WTC11 (cell line): ENCODE results near the gene GAREM2. TPM values are rescaled to one million over a fixed set of nuclear protein-coding genes. Genes with fewer than 3 reads are reported as not detected.

Experiments used
- ATAC-seq: fragments of 200-7000 bp; cut with Tn5 transposase; 2 replicates; pipeline ENCODE4 v1.10.0; 2021; ENCODE audit warnings: mild to moderate bottlenecking, moderate library complexity
- CTCF ChIA-PET: fragments of 300-600 bp; sonication (Branson Sonifier 250); formaldehyde crosslinking; loops from one replicate; lab custom pipeline; 2021; ENCODE audit warnings: antibody characterized with exemption; lab: Charles Lee
- POLR2A ChIA-PET: fragments of 350-600 bp; sonication (Branson Sonifier 250); formaldehyde crosslinking; loops from one replicate; lab custom pipeline; 2021; ENCODE audit warnings: antibody characterized with exemption; lab: Charles Lee
- DNase-seq: peaks from one replicate; pipeline ENCODE4 v3.0.0; 2021; ENCODE audit warnings: low spot score
- H3K27ac Mint-ChIP-seq: 2 replicates; pipeline ENCODE4 v1.8.0; 2021; ENCODE audit warnings: mixed read lengths
- H3K27me3 Mint-ChIP-seq: 2 replicates; pipeline ENCODE4 v1.8.0; 2021; ENCODE audit warnings: low read depth, mild to moderate bottlenecking, moderate library complexity, mixed read lengths
- H3K36me3 Mint-ChIP-seq: 2 replicates; pipeline ENCODE4 v1.8.0; 2021; ENCODE audit warnings: mixed read lengths
- H3K4me1 Mint-ChIP-seq: 2 replicates; pipeline ENCODE4 v1.8.0; 2022; ENCODE audit warnings: mixed read lengths
- H3K4me3 Mint-ChIP-seq: 2 replicates; pipeline ENCODE4 v1.8.0; 2021; ENCODE audit warnings: mild to moderate bottlenecking, moderate library complexity, mixed read lengths
- H3K9me3 Mint-ChIP-seq: 2 replicates; pipeline ENCODE4 v1.8.0; 2021; ENCODE audit warnings: mixed read lengths
- AR ChIP-seq: fragments of 250-450 bp; sonication (Bioruptor Pico); IDR thresholded peaks from 2 replicates; pipeline ENCODE4 v1.9.0; 2021; ENCODE audit warnings: mild to moderate bottlenecking
- ARID4B ChIP-seq: sonication (generic); formaldehyde crosslinking; IDR thresholded peaks from 2 replicates; pipeline ENCODE4 v1.8.0; 2023; ENCODE audit warnings: missing genetic modification reagents, mild to moderate bottlenecking, borderline replicate concordance
- FOXP1 ChIP-seq: sonication (generic); formaldehyde crosslinking; IDR thresholded peaks from 2 replicates; pipeline ENCODE4 v1.8.0; 2022; ENCODE audit warnings: missing genetic modification reagents, mild to moderate bottlenecking, moderate library complexity, borderline replicate concordance
- HMGA2 ChIP-seq: fragments of 250-450 bp; sonication (Bioruptor Pico); IDR thresholded peaks from 2 replicates; pipeline ENCODE4 v1.4.0; 2021; ENCODE audit warnings: mild to moderate bottlenecking, moderate library complexity
- IRF2 ChIP-seq: sonication (generic); formaldehyde crosslinking; IDR thresholded peaks from 2 replicates; pipeline ENCODE4 v1.8.0; 2022; ENCODE audit warnings: low read depth, missing genetic modification reagents, borderline replicate concordance
- MAX ChIP-seq: sonication (generic); formaldehyde crosslinking; IDR thresholded peaks from 2 replicates; pipeline ENCODE4 v1.8.0; 2022; ENCODE audit warnings: mild to moderate bottlenecking, missing genetic modification reagents
- OVOL2 ChIP-seq: fragments of 250-450 bp; sonication (Bioruptor Pico); IDR thresholded peaks from 2 replicates; pipeline ENCODE4 v1.9.0; 2021; ENCODE audit warnings: mild to moderate bottlenecking, borderline replicate concordance
- SOX15 ChIP-seq: fragments of 250-450 bp; sonication (Bioruptor Pico); IDR thresholded peaks from 2 replicates; pipeline ENCODE4 v1.9.0; 2021; ENCODE audit warnings: mild to moderate bottlenecking
- SP1 ChIP-seq: sonication (generic); formaldehyde crosslinking; conservative IDR thresholded peaks from 2 replicates; pipeline ENCODE4 v1.8.1; 2022; ENCODE audit warnings: missing genetic modification reagents
- USF2 ChIP-seq: sonication (generic); formaldehyde crosslinking; IDR thresholded peaks from 2 replicates; pipeline ENCODE4 v1.8.1; 2023; ENCODE audit warnings: mild to moderate bottlenecking, missing genetic modification reagents, moderate library complexity
- ZBTB21 ChIP-seq: sonication (generic); formaldehyde crosslinking; IDR thresholded peaks from 2 replicates; pipeline ENCODE4 v1.8.1; 2023; ENCODE audit warnings: mild to moderate bottlenecking, missing genetic modification reagents, borderline replicate concordance
- ZNF281 ChIP-seq: sonication (generic); formaldehyde crosslinking; IDR thresholded peaks from 2 replicates; pipeline ENCODE4 v1.8.0; 2023; ENCODE audit warnings: mild to moderate bottlenecking, missing genetic modification reagents
- ZNF396 ChIP-seq: fragments of 250-450 bp; sonication (Bioruptor Pico); IDR thresholded peaks from 2 replicates; pipeline ENCODE4 v1.8.0; 2021; ENCODE audit warnings: mild to moderate bottlenecking, moderate library complexity, borderline replicate concordance
- total RNA-seq: library from RNA; stranded (reverse); gene quantifications from 3 replicates; pipeline ENCODE4 v1.2.3, GENCODE V29; 2021

GAREM2 gene
- total RNA-seq, 1 experiment from 2014 or later, result 17.4 TPM

GRCh38 chr2:26179446-26179913 is 6.6 kb downstream of the GAREM2 start:
- DNase-seq, result peak; percentile 56
- ChIA-PET POLR2A (interaction anchor here (0.5 kb wide), 1 partner anchor 30 kb away, joined by 3 read pairs; no protein-coding TSS in a partner anchor), CTCF (interaction anchor here (0.6 to 1.0 kb wide), 5 partner anchors 12 to 549 kb away, joined by 3 to 4 read pairs (median 4); no protein-coding TSS in a partner anchor)
- peaks cover 26% of the 10 kb centered on the region for H3K4me1 Mint-ChIP-seq
- H3K4me3 Mint-ChIP-seq, result peak overlapping the region; percentile 77
- TF ChIP-seq ZNF396 (CRISPR knock-in tag), result no peak
- no peak for TF ChIP-seq AR
- TF ChIP-seq ZNF281 (CRISPR knock-in tag), result 0 out of 2 replicates have a peak, but pooled peaks have one; percentile 35
- no peak for TF ChIP-seq HMGA2 (CRISPR knock-in tag)
- TF ChIP-seq MAX, result peak; percentile 79; the same call in 1 of the 2 replicates
- peak; percentile 54 for ATAC-seq
- H3K9me3 Mint-ChIP-seq, result no peaks in the 10 kb centered on the region
- peaks cover 17% of the 10 kb centered on the region for H3K27me3 Mint-ChIP-seq
- H3K27ac Mint-ChIP-seq, result no peak overlapping the region; the same call in 1 of the 2 replicates
- peaks cover 3% of the 10 kb centered on the region for H3K36me3 Mint-ChIP-seq

GRCh38 chr2:26182441-26182840 is 9.6 kb downstream of the GAREM2 start:
- Mint-ChIP-seq H3K4me1 (peaks cover 24% of the 10 kb centered on the region), H3K27me3 (peaks cover 19% of the 10 kb centered on the region), H3K27ac (no peak overlapping the region), H3K4me3 (no peak overlapping the region), H3K9me3 (no peaks in the 10 kb centered on the region), H3K36me3 (peaks cover 3% of the 10 kb centered on the region)
- no peak for TF ChIP-seq ARID4B (CRISPR knock-in tag)
- TF ChIP-seq FOXP1, result no peak
- no peak for TF ChIP-seq SP1 (CRISPR knock-in tag)
- no peak for TF ChIP-seq USF2 (CRISPR knock-in tag)
- TF ChIP-seq IRF2 (CRISPR knock-in tag), result no peak
- no peak for TF ChIP-seq OVOL2 (CRISPR knock-in tag)
- no peak for TF ChIP-seq SOX15
- no peak for TF ChIP-seq ZBTB21 (CRISPR knock-in tag)
- ChIA-PET POLR2A (no interaction called here), CTCF (interaction anchor here (5.7 kb wide), 1 partner anchor 11 kb away, joined by 53 read pairs; the partner anchor contains the start of gene GAREM2)
- ATAC-seq (no peak), DNase-seq (no peak)
